ENCODE data around the gene GPD1.

GPD1 gene

DNA sequence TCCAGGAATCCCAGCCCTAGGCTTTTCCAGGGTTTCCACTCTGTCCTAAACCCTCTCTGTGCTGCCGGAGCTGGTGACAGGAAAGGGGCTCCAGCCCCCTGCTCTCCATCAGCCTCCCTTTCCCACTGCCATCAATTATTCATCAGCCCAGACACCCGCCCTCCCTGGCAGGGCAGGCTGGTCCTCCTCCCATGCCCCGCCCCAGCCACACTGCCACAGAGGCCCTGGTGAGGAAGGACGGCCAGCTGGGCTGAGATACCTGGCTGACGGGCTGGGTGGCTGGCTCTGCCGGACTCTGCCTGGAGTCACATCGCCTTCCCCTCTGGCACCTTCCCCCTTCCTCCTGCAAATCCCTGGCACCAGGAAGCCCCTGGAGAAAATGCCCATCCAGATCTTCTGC, 30.6 kb upstream of the GPD1 start:
- H3K4me3 ChIP-seq (ENCODE audit: control insufficient read depth, low read depth, low read length): no peak overlapping the region
- TF ChIP-seq, protein P1, sequence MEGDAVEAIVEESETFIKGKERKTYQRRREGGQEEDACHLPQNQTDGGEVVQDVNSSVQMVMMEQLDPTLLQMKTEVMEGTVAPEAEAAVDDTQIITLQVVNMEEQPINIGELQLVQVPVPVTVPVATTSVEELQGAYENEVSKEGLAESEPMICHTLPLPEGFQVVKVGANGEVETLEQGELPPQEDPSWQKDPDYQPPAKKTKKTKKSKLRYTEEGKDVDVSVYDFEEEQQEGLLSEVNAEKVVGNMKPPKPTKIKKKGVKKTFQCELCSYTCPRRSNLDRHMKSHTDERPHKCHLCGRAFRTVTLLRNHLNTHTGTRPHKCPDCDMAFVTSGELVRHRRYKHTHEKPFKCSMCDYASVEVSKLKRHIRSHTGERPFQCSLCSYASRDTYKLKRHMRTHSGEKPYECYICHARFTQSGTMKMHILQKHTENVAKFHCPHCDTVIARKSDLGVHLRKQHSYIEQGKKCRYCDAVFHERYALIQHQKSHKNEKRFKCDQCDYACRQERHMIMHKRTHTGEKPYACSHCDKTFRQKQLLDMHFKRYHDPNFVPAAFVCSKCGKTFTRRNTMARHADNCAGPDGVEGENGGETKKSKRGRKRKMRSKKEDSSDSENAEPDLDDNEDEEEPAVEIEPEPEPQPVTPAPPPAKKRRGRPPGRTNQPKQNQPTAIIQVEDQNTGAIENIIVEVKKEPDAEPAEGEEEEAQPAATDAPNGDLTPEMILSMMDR (conservative IDR thresholded peaks at IDR 0.05; ENCODE audit: control insufficient read depth, insufficient read depth, low read depth, low read length): no peak
- DNase-seq (ENCODE audit: low read depth): no peak

DNA sequence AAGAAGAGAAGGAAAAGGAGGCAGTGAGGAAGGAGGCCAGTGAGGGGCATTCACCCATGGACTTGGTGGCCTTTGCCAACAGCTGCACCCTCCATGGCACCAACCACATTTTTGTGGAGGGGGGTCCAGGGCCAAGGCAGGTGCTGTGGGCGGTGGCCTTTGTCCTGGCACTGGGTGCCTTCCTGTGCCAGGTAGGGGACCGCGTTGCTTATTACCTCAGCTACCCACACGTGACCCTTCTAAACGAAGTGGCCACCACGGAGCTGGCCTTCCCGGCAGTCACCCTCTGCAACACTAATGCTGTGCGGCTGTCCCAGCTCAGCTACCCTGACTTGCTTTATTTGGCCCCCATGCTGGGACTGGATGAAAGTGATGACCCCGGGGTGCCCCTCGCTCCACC, 30.1 kb upstream of the GPD1 start:
- no peak for DNase-seq (ENCODE audit: low read depth)
- H3K4me3 ChIP-seq (ENCODE audit: control insufficient read depth, low read depth, low read length): no peak overlapping the region
- TF ChIP-seq, protein P1 (conservative IDR thresholded peaks at IDR 0.05; ENCODE audit: control insufficient read depth, insufficient read depth, low read depth, low read length): no peak

DNA sequence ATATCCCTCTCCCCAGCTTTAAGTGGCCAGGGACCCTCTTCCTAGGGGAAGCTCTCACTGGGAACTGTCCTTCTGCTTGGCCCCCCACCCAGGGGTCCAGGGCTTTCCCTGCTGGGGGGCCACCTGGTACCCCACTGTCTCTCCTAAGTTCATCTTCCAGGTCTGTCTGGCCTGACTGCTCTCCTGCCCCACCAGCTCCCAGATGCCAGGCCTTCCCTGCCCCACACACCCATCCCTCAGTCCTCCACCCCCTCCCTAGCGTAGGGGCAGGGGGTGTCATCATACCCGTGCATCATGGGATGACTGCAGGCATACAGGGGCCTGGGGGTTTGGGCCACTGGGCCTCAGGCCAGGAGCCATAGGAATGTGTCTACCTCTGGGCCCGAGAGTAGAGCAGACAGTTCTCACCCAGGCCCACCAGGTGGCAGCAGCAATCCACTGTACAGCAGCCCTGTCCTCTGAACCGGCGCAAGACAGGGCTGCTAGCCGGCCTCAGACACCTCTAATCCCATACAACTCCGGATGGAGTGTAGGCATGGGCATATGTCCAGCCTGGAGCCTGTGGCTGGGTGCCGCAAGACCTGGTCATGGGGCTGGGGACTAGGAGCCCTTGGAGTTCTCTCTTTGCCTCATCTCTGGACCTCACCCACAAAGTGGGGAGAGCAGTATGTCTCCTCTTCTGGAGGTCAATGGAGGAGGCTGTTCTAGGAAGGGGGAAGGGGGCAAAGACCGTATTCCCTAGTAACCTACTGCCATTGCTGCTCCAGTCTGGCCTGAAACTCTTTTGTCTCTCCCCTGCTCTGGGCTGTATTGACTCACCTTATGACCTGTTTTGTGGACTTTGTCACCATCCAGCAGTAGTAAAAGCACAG, 28.6 kb upstream of the GPD1 start:
- H3K4me3 ChIP-seq (ENCODE audit: control insufficient read depth, low read depth, low read length): no peak overlapping the region
- DNase-seq (ENCODE audit: low read depth): peak; percentile 80
- TF ChIP-seq, protein P1 (conservative IDR thresholded peaks at IDR 0.05; ENCODE audit: control insufficient read depth, insufficient read depth, low read depth, low read length): peak; percentile 86

DNA sequence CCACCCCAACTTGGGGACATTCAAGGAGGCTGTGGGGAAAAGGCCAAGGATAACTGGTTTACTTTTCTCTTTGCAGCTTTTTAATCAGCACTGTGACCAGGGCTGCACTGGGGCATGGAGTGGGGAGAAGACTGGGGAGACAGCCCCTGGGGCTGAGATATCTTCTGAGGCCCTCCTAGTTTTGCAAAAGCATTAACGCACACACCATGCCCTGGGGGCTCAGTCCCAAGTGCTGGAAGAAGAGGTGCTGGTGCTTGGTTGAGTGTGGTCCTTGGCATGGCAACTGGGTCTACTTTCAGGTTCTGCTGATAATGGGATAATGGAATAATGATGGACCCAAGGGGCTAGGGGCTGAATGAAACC, 28.0 kb upstream of the GPD1 start:
- no peak for DNase-seq (ENCODE audit: low read depth)
- H3K4me3 ChIP-seq (ENCODE audit: control insufficient read depth, low read depth, low read length): no peak overlapping the region
- TF ChIP-seq, protein P1 (conservative IDR thresholded peaks at IDR 0.05; ENCODE audit: control insufficient read depth, insufficient read depth, low read depth, low read length): no peak

DNA sequence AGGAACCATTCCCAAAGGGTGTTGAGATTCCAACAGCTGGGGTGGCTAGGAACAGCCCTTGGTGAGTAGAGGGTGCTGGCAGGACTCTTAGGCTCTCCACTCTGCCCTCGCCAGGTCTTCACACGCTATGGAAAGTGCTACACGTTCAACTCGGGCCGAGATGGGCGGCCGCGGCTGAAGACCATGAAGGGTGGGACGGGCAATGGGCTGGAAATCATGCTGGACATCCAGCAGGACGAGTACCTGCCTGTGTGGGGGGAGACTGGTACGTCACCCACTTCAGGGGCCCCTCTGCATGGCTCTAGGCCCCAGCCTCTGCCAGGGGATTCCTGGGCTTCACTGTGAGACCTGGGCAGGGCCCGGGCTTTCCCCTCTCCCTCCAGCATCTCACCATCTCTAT, 26.7 kb upstream of the GPD1 start:
- no peak for DNase-seq (ENCODE audit: low read depth)
- TF ChIP-seq, protein P1 (conservative IDR thresholded peaks at IDR 0.05; ENCODE audit: control insufficient read depth, insufficient read depth, low read depth, low read length): no peak
- H3K4me3 ChIP-seq (ENCODE audit: control insufficient read depth, low read depth, low read length): no peak overlapping the region

DNA sequence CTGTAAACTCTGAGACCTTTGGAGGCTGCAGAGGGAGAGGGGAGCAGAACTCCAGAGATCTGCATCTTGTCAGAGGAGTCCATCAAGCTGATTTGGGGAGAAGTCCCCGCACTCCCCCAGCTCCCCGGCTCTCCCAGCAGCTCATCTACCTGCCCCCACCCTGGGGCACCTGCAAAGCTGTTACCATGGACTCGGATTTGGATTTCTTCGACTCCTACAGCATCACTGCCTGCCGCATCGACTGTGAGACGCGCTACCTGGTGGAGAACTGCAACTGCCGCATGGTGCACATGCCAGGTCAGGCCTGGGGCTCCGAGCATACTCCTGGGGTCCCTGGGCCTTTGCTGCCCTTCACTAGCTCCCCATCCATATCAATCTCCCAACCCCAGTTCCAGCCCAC, 25.5 kb upstream of the GPD1 start:
- TF ChIP-seq, protein P1 (conservative IDR thresholded peaks at IDR 0.05; ENCODE audit: control insufficient read depth, insufficient read depth, low read depth, low read length): no peak
- no peak for DNase-seq (ENCODE audit: low read depth)
- no peak overlapping the region for H3K4me3 ChIP-seq (ENCODE audit: control insufficient read depth, low read depth, low read length)
